Measurements from ENCODE around the gene FTCDNL1.

- no peak for TF ChIP-seq RBM22 (optimal IDR thresholded peaks at IDR 0.05; ENCODE audit: low read length)
- no peak for TF ChIP-seq BCL3 (CRISPR knock-in tag; IDR thresholded peaks at IDR 0.05)
- TF ChIP-seq EZH2 (conservative IDR thresholded peaks at IDR 0.05; ENCODE audit: low read depth, low read length) = no peak
- no peak for TF ChIP-seq SRF (IDR thresholded peaks at IDR 0.05; ENCODE audit: low read depth, low read length)
- no peak for TF ChIP-seq CTCF (CRISPR knock-in tag; IDR thresholded peaks at IDR 0.05)
- TF ChIP-seq ZNF530 (CRISPR knock-in tag; IDR thresholded peaks at IDR 0.05; ENCODE audit: low read depth) = no peak
- TF ChIP-seq ARID2 (CRISPR knock-in tag; IDR thresholded peaks at IDR 0.05; ENCODE audit: borderline replicate concordance) = no peak
- no peak for TF ChIP-seq ZNF792 (CRISPR knock-in tag; IDR thresholded peaks at IDR 0.05)
- TF ChIP-seq SMC3 (IDR thresholded peaks at IDR 0.05; ENCODE audit: low read length) = no peak
- no peak for TF ChIP-seq AFF4 (CRISPR knock-in tag; IDR thresholded peaks at IDR 0.05)
- TF ChIP-seq FOXK2 (IDR thresholded peaks at IDR 0.05) = no peak
- no peak for TF ChIP-seq NFYC (CRISPR knock-in tag; IDR thresholded peaks at IDR 0.05)
These were observed 11.8 kb upstream of the FTCDNL1 start for GRCh38 chr2:199862788-199863187.
